Stomach (tissue), 4 donors: ENCODE measurements around the gene BOK.

Source experiments
- EP300 ChIP-seq: sonication (generic); formaldehyde crosslinking; IDR thresholded peaks from one replicate; pipeline ENCODE4 v1.6.1; 2017; ENCODE audit warnings: antibody characterized with exemption
- POLR2A ChIP-seq, 4 donors: fragments of 450-650 bp; IDR thresholded peaks; one replicate each; pipeline ENCODE4 v1.6.1; 2016; ENCODE audit warnings: antibody characterized with exemption in 4 of 4, control low read depth in 2 of 4, mild to moderate bottlenecking in 1 of 4, moderate library complexity in 1 of 4

DNA sequence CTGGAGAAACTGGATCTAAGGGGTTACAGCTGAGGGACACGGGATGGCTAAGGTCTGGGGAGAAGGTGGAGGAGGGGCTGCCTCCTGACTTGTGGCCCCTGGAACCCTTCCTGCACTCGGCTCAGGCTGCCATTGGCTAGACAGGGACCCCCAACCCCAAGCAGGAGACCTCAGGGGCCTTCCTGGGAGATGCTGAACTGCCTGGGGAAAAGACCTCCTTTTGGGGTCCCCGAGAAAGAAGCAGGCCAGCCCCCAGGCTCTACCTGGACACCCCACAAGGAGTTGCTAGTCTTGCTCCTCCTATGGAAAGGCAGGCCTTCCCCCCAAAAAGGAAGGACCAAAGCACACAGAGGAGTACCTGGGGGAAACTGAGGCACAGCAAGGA lies 10.1 kb upstream of the BOK start:
- TF ChIP-seq POLR2A (IDR thresholded peaks at IDR 0.05): no peak
- TF ChIP-seq EP300: no peak
